GM19351 (cell line): ENCODE measurements around the gene CCDC183.

Source experiments
- ATAC-seq: cut with Tn5 transposase; IDR thresholded peaks from one replicate; pipeline ENCODE4 v1.9.1; 2021; ENCODE audit warnings: mild to moderate bottlenecking, moderate library complexity; ENCODE audit not compliant: unreplicated experiment

The CCDC183 gene

DNA sequence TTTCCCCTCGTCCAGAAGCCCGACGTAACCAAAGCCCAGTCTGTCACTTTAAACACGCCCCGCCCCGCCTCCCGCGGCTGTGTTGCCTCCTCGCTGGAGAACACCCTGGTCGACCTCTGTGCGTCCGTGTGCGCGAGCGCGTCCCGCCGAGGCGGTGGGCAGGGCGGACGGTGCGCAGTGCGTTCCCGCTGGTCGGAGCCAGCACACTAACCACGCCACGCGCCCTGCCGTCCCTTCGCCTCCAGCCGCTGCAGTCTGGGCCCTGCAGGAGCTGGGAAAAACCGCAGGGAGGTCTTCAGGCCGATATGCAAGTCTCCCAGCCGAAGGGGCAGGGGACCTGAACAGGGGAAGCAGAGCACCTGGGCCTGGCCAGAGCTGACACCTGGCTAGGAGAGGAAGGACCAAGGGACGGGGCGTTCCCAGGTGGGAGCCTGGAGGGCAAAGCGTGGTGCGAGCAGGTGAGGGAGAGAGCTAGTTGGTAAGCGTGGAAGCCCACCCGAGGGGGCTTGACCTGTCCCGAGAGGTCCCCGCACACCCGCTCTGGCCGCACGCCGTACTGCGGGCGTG is 51.8 kb downstream of the CCDC183 start:
- ATAC-seq, result no peak

DNA sequence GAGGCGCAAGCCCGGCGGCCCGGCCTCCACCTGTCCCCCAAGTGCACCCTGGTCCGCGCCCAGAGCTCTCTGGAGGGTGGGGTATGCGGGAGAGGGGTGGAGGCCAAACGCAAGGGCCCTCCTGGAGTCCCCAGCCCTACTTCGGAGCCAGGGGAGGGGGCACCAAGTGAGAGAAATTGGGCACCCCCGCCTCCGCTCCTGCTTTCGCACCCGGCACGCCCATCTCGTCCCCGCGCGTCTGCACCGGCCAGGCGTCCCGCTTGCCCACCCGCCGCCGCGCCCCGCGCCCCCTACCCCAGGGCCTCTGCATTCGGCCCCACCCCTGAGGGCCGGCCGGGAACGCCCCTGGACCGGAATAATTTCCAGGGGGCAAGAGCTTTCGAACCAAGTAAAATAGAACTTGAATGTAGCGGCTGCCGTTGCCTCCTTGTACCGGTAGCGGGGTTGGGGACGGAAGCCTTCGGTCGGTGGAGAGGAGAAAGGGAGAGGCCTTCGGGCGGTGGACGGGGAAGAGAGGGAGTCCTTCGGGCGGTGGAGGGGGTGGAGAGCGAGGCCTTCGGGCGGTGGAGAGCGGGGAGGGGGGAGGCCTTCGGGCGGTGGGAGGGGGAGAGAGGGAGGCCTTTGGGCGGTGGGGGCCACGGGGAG is 52.4 kb downstream of the CCDC183 start:
- ATAC-seq, result peak; percentile 6

DNA sequence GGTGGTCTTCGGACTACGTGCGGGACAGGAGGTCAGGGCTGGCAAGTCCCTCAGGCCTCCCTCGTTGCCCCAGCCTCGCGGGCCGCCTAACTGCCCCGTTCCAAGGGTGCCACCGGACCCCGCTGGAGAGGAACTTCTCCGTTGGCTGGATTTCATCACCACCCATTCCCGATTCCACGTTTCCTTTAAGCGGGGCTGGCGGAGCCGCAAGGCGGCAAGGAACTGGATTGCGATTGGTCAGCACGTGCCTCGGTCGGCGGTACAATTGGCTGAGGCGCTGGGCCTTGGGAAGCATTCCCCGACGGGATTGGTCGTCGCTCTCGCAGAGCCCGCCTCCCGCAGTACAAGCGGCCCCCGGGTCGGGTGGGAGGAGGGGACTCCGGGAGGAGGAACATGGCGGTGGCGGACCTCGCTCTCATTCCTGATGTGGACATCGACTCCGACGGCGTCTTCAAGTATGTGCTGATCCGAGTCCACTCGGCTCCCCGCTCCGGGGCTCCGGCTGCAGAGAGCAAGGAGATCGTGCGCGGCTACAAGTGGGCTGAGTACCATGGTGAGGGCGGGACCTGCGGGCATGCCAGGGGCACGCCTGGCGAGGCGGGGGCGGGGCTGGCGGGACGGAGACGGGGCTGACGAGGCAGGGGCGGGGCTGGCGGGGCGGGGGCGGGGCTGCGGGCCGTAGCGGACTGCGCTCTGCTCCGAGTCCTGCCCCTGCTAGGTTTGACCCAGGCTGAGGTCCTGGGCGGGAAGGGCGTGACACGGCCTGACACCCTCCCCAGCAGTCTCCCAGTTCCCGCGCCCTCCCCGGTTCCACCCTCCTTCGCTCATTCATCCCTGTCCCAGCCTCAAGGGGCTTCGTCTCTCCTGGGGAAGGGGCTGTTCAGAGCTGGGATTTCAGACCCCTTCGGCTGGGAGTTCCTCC is 53.2 kb downstream of the CCDC183 start, which contains the start of gene PHPT1:
PHPT1 (plus strand) TSS at position 372 of the 922 bp plus-strand sequence; CDS start at position 394, 22 bp downstream.
- peak; percentile 81 for ATAC-seq

DNA sequence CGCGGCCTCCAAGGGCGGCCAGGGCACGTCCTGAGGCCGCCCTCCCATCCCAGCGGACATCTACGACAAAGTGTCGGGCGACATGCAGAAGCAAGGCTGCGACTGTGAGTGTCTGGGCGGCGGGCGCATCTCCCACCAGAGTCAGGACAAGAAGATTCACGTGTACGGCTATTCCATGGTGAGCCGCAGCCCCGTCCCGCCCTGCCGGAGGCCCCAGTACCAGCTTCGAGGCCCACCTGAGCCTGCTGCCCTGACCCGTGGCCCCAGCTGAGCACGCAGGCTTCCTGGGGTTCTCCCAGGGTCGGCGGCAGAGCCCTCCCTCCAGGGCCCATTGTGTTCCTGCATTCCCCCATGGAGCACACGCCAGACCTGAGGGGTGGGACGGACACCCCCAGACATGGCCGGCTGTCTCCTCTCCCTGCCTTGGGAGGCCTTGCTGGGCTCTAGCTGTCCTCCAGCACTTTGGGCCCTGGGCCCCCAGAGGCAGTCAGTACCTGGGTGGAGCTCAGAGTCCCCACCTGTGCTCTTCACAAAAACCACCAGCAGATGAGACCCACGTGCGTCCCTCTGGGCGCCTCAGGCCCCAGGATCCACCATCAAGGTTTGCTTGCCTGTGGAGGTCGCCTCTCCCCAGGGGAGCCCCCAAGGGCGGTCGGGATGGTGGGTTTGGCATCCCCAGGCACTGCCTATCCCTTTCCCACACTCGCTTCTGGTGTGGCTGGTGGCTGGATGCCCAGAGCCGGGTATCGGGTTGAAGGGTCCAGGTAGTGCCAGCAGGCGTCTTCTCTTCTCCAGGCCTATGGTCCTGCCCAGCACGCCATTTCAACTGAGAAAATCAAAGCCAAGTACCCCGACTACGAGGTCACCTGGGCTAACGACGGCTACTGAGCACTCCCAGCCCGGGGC is 54.1 kb downstream of the CCDC183 start:
- no peak for ATAC-seq

DNA sequence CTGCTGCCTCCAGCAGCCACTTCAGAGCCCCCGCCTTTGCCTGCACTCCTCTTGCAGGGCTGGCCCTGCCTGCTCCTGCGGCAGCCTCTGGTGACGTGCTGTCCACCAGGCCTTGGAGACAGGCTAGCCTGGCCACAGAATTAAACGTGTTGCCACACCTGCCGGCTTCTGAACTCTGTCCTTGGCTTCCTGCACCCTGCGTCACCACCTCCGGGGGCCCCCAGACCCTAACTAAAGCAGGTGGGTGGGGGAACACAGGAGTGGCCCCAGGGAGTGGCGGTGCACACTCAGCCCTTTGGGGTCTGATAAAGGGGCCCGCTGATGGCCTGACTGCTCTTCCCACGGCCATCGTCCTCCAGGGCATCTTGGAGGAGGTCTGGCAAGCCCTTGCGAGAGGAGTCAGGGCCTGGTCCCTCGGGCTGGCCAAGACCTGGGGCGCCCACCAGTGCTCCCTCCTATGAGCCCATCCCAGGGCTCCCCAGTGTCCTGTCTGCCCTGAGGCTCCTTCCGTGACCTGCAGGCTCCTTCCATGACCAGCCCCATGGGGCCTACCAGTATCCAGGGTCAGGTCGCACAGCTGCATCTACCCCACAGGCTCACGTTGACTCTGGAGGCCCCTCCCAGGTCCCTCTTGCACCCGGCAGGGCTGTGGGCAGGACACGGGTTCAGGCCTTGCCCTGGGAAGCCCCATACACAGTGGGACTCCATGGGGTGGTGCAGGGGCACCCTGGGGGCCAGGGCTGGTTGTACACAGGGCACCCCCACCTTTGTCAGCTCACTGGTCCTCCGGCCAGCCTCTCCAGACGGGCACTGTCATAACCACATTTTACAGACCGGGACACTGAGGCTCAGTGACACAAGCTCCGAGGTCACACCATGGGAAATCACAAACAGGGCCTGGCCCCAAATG is 55.0 kb downstream of the CCDC183 start:
- no peak for ATAC-seq

DNA sequence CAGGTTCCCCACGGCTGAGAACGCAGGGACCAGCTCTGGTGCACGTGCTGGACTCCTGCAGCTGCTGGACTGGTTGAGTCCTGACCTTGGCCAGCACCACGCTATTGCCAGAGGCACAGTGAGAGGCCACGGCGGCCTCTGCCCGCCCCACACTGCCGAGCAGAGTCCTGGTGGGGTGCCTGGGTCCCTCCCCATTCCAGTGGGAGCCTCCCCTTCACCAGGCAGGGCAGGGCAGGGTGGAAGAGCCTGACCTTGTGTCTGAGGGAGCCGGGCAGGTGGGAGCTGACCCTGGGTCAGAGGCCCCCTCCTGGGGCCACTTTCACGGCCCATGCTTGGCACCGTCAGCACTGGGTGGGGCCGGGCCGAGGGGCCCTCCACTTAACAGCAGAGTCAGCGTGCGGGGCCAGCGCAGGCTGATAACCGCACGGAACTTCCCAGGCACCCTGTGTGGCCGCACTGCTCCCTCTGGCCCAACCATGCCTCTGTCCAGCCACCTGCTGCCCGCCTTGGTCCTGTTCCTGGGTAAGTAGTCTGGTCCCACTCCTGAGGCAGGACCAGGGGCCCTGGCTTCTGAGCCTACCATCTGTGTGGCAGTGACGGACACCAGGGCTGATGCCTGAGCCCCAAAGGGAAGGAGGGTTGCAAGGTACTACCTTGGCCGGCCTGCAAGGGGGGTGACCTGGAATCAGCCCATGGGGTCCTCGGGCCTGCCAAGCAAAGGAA is 56.0 kb downstream of the CCDC183 start, which contains the start of gene MAMDC4:
MAMDC4 (plus strand) TSS at position 406 of the 723 bp plus-strand sequence; CDS start at position 477, 71 bp downstream.
- no peak for ATAC-seq

DNA sequence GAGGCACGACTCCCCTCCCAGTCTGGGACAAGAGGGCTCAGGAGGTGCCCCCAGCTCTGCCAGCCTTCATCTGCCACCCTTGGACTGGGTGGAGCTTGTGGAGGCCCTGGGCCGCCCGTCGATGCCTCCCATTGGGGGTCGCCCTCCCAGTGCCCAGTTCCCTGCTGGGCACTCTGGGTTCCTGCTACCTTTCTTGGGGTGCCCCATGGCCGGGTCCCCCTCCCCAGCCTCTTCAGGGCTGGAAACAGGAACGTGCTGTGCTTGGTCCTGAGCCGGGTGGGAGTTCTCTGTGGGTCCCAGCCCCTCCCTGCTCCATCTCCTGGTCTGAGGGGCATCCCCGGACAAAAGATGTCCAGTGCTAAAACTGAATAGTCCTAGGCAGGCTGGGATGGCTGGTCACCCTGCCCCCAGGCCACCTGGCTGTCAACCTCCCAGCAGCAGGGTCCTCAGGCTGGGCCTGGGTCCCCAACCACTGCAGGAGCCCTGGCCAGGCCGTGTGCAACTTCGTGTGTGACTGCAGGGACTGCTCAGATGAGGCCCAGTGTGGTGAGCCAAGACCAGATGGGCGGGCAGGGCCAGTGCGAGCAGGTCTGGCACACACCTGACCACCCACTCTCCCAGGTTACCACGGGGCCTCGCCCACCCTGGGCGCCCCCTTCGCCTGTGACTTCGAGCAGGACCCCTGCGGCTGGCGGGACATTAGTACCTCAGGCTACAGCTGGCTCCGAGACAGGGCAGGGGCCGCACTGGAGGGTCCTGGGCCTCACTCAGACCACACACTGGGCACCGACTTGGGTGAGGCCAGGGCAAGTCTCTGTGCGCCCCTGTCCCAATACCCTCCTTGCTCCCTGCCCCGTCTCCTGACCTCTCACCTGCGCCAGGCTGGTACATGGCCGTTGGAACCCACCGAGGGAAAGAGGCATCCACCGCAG is 56.8 kb downstream of the CCDC183 start:
- ATAC-seq, result no peak

DNA sequence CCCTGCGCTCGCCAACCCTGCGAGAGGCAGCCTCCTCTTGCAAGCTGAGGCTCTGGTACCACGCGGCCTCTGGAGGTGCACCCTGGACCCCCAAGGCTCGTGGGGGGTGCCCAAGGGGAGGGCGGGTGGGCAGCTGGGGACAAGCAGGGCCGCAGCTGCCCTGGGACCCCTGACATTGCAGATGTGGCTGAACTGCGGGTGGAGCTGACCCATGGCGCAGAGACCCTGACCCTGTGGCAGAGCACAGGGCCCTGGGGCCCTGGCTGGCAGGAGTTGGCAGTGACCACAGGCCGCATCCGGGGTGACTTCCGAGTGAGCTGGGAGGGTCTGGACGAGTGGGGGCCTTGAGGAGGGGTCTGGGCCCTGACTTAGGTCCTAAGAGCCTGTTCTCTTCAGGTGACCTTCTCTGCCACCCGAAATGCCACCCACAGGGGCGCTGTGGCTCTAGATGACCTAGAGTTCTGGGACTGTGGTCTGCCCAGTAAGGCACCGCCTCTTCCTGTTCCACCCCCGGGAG is 57.5 kb downstream of the CCDC183 start:
- ATAC-seq, result no peak

DNA sequence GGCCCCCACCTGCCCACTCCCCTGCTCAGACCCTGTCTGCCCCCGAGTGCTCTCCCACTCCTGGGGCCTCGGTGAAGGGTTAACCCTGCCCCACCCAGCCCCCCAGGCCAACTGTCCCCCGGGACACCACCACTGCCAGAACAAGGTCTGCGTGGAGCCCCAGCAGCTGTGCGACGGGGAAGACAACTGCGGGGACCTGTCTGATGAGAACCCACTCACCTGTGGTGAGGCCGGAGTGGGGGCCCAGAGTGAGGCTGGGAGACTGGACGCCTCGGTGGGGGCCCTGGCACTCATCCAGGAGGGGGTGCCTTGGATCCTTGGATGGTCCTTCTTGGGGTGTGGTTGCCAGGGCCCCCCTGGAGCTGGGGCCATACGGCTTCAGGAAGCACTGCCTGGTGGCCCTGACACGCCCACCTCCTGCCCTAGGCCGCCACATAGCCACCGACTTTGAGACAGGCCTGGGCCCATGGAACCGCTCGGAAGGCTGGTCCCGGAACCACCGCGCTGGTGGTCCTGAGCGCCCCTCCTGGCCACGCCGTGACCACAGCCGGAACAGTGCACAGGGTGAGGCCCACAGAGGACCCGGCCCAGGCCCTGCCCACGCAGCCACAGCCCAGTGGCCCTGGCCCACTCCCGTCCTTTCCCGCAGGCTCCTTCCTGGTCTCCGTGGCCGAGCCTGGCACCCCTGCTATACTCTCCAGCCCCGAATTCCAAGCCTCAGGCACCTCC is 58.1 kb downstream of the CCDC183 start:
- no peak for ATAC-seq

DNA sequence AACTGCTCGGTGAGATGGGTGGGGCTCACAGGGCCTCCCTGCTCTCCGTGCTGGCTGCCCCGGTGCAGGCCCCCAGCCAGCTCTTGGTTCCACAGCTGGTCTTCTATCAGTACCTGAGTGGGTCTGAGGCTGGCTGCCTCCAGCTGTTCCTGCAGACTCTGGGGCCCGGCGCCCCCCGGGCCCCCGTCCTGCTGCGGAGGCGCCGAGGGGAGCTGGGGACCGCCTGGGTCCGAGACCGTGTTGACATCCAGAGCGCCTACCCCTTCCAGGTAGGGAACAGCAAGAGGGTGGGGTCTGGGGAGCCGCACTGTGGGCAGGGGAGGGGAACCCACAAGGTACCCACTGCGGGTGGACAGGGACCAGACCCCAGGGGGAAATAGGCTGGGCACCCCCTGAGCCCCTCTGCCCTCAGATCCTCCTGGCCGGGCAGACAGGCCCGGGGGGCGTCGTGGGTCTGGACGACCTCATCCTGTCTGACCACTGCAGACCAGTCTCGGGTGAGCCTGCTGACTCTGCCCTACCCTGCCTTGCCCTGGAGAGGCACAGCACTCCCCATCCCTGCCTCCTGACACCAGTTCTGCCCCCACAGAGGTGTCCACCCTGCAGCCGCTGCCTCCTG is 58.8 kb downstream of the CCDC183 start:
- ATAC-seq, result no peak

DNA sequence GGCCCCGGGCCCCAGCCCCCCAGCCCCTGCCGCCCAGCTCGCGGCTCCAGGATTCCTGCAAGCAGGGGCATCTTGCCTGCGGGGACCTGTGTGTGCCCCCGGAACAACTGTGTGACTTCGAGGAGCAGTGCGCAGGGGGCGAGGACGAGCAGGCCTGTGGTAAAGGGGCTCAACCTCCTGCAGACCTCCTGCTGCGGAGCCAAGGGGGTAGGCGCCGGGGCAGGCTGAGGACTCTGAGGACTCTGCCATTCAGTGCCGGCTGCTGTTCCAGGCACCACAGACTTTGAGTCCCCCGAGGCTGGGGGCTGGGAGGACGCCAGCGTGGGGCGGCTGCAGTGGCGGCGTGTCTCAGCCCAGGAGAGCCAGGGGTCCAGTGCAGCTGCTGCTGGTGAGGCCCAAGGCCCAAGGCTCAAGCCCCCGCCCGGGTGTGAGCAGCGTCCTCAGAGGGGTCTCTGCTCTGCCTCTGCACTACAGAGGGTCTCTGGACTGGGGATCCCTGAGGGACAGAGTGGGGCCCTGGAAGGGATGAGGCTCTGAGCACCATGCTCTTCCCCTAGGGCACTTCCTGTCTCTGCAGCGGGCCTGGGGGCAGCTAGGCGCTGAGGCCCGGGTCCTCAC is 59.4 kb downstream of the CCDC183 start:
- no peak for ATAC-seq

DNA sequence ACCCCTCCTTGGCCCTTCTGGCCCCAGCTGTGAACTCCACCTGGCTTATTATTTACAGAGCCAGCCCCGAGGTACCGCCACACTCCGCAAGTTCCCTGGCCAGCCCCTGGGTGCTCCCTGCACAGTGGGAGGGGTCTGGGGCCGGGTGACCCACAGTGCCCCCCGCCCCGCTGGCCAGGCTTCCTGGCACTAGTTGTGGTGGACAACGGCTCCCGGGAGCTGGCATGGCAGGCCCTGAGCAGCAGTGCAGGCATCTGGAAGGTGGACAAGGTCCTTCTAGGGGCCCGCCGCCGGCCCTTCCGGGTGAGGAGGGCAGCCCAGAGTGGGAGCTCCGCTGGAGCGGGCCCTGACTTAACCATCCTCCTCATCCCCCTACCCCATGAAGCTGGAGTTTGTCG is 59.9 kb downstream of the CCDC183 start:
- ATAC-seq, result no peak

DNA sequence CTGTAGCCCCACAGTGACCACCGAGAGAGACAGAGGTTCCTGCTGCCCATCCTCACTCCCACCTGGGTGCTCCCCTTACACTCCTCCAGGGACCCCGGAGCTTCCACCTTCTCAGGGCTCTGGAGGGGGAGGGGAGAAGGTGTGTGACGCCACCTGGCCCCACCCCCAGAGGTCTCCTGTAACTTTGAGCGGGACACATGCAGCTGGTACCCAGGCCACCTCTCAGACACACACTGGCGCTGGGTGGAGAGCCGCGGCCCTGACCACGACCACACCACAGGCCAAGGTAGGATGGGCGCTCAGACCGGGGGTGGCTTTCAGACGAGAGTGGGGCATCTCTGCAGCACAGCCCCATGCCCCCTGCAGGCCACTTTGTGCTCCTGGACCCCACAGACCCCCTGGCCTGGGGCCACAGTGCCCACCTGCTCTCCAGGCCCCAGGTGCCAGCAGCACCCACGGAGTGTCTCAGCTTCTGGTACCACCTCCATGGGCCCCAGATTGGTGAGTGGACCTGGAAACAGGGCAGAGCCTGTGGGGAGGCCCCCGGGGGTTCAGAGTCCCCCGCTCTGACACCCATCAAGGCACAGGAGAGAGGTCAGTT is 60.5 kb downstream of the CCDC183 start:
- ATAC-seq, result no peak

DNA sequence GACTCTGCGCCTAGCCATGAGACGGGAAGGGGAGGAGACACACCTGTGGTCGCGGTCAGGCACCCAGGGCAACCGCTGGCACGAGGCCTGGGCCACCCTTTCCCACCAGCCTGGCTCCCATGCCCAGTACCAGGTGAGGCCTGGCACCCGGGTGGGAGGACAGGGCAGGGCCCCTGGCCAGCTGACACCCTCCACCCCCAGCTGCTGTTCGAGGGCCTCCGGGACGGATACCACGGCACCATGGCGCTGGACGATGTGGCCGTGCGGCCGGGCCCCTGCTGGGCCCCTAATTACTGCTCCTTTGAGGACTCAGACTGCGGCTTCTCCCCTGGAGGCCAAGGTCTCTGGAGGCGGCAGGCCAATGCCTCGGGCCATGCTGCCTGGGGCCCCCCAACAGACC is 61.0 kb downstream of the CCDC183 start:
- ATAC-seq, result no peak
